GM06990 (cell line): ENCODE data around the gene HYAL2.

Source experiments
- DNase-seq: peaks from one replicate; pipeline ENCODE4 v3.0.0-alpha.2; 2011; ENCODE audit not compliant: insufficient read length; ENCODE audit errors: extremely low read depth
- H3K27me3 ChIP-seq: replicated peaks from 2 replicates; pipeline ENCODE4 v1.6.0; 2011; ENCODE audit warnings: low read length; ENCODE audit not compliant: control insufficient read depth, insufficient read depth
- H3K36me3 ChIP-seq: 2 replicates; pipeline ENCODE4 v1.5.1; 2011; ENCODE audit warnings: low read length; ENCODE audit not compliant: control insufficient read depth, insufficient read depth
- H3K4me3 ChIP-seq: replicated peaks from 2 replicates; pipeline ENCODE4 v1.5.1; 2011; ENCODE audit warnings: low read depth, mild to moderate bottlenecking, control low read depth, low read length
- TF ChIP-seq, protein P1 (sequence below): IDR thresholded peaks from 2 replicates; pipeline ENCODE4 v1.5.1; 2011; ENCODE audit warnings: low read length, control low read depth, mild to moderate bottlenecking, inconsistent platforms; ENCODE audit not compliant: insufficient read depth, poor library complexity, severe bottlenecking

Gene HYAL2

DNA sequence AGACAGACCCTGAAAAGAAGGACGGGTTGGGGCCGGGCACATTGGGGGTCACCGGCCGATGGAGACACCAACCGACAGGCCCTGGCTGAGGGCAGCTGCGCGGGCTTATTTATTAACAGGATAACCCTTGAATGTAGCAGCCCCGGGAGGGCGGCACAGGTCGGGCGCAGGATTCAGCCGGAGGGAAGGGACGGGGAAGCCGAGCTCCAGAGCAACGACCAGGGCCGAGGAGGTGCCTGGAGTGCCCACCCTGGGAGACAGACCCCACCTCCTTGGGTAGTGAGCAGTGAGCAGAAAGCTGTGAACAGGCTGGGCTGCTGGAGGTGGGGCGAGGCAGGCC lies 45.8 kb downstream of the HYAL2 start:
- TF ChIP-seq, protein P1, sequence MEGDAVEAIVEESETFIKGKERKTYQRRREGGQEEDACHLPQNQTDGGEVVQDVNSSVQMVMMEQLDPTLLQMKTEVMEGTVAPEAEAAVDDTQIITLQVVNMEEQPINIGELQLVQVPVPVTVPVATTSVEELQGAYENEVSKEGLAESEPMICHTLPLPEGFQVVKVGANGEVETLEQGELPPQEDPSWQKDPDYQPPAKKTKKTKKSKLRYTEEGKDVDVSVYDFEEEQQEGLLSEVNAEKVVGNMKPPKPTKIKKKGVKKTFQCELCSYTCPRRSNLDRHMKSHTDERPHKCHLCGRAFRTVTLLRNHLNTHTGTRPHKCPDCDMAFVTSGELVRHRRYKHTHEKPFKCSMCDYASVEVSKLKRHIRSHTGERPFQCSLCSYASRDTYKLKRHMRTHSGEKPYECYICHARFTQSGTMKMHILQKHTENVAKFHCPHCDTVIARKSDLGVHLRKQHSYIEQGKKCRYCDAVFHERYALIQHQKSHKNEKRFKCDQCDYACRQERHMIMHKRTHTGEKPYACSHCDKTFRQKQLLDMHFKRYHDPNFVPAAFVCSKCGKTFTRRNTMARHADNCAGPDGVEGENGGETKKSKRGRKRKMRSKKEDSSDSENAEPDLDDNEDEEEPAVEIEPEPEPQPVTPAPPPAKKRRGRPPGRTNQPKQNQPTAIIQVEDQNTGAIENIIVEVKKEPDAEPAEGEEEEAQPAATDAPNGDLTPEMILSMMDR: no peak
- DNase-seq: no peak
- Histone ChIP-seq H3K27me3 (no peaks in the 10 kb centered on the region; the same call in 1 of the 2 replicates), H3K36me3 (no peaks in the 10 kb centered on the region), H3K4me3 (no peak overlapping the region)

- H3K4me3 ChIP-seq: no peak overlapping the region
Observed at GRCh38 chr3:50275996-50276761, 46.4 kb downstream of the HYAL2 start.

DNA sequence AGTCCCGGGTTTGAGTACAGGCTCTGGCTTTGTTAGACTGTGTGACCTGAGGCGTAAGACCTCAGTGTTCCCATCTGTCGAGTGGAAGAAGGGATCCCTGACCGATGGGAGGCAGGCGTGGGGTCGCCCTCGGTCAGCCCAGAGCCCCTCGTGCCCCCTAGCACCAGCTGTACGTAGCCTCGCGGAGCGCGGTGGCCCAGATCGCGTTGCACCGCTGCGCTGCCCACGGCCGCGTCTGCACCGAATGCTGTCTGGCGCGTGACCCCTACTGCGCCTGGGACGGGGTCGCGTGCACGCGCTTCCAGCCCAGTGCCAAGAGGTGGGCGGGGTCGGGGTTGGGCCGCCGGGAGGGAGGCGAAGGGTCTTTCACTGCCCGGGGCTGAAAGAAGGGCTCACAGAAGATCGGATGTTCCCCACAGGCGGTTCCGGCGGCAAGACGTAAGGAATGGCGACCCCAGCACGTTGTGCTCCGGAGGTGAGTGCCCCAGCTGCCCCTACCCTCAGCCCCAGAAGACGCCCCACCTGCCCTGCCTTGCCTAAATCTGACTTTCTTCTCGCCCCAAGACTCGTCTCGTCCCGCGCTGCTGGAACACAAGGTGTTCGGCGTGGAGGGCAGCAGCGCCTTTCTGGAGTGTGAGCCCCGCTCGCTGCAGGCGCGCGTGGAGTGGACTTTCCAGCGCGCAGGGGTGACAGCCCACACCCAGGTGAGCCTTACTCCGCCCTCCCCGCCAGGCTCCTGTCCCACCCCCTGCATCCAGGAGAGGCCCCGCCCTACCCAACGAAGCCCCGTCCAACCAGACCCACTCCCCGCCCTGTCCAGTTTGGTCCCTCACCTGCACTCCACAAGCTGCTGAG lies 47.2 kb downstream of the HYAL2 start:
- Histone ChIP-seq H3K4me3 (no peak overlapping the region), H3K27me3 (no peaks in the 10 kb centered on the region; the same call in 1 of the 2 replicates), H3K36me3 (no peaks in the 10 kb centered on the region)
- no peak for DNase-seq
- TF ChIP-seq, protein P1: no peak

More at GRCh38 chr3:50275996-50276761, 46.4 kb downstream of the HYAL2 start:
- no peak for DNase-seq
- Histone ChIP-seq H3K27me3 (no peaks in the 10 kb centered on the region; the same call in 1 of the 2 replicates), H3K36me3 (no peaks in the 10 kb centered on the region)
- TF ChIP-seq, protein P1: no peak

DNA sequence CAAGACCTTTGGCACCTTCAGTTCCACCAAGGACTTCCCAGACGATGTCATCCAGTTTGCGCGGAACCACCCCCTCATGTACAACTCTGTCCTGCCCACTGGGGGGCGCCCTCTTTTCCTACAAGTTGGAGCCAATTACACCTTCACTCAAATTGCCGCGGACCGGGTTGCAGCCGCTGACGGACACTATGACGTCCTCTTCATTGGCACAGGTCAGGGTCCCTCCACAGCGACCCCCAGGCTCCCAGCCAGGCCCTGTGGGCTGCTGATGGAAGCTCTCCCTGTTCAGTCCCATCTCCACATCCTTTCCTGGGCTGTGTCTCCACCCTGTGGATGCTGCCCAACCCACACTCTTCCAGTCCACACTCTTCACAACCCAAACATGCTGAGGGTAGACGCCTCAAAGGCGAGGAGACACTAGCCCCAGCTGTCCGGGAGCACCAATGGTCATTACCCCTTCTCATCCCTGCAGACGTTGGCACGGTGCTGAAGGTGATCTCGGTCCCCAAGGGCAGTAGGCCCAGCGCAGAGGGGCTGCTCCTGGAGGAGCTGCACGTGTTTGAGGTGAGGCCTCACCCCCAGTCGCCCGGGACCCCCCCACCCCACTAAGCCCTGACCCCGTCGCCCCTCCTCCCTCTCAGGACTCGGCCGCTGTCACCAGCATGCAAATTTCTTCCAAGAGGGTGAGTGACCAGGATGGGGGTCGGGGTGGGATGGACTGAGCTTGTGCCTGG lies 48.0 kb downstream of the HYAL2 start:
- no peaks in the 10 kb centered on the region; the same call in 1 of the 2 replicates for H3K27me3 ChIP-seq
- peak; percentile 55 for DNase-seq

GRCh38 chr3:50273689-50274065 lies 48.9 kb downstream of the HYAL2 start:
- Histone ChIP-seq H3K27me3 (no peaks in the 10 kb centered on the region; the same call in 1 of the 2 replicates), H3K4me3 (no peak overlapping the region), H3K36me3 (no peaks in the 10 kb centered on the region)
- TF ChIP-seq, protein P1: no peak
- DNase-seq: no peak

More for the DNA sequence above, 48.0 kb downstream of the HYAL2 start:
- TF ChIP-seq, protein P1: peak; percentile 86
- Histone ChIP-seq H3K4me3 (no peak overlapping the region), H3K36me3 (no peaks in the 10 kb centered on the region)
